ENCODE data around the gene PKN1. TPM values are rescaled to one million over a fixed set of nuclear protein-coding genes. Genes with fewer than 3 reads are reported as not detected.
A peak's percentile ranks its signal among the peaks of the same experiment; 100 is the strongest.

Gene PKN1
- total RNA-seq, 6 experiments from 2014 or later = 19.5 to 49.4 (median 34.1) TPM

DNA sequence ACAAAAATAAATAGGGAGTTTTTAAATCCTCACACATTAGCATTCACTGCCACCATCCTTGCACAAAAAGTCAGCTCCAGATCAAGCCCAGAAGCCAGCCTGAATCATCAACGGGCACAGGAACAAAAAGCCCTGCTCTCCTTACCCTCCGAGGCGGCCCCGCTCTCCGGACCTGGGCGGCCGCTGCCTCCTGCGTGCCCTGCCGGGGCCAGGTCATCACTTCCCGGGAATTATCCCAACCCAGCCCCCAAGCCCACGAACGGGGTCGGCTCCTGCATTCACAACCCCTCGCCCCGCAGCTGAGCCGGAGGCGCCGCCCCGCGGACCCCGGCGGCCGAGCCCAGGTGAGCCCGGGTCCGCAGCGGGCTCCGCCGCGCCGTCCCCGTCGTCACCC, 84.3 kb downstream of the PKN1 start:
- no peak for ATAC-seq
- peak overlapping the region; percentile 73 to 98 (median 86) for H3K4me3 ChIP-seq
- DNase-seq = no peak

GRCh38 chr19:14517840-14518505, 84.9 kb downstream of the PKN1 start, which contains the start of gene DNAJB1:
Gene DNAJB1, minus strand, starts transcription at chr19:14518397. Its CDS starts 48 bp downstream, at chr19:14518349.
- Histone ChIP-seq H3K4me3 (peak within 1 kb of the TSS; percentile 73 to 98 (median 86)), H3K4me1 (peaks cover 0 to 55% (median 20%) of the 10 kb centered on the region in 4 donors), H3K9me3 (no peaks in the 10 kb centered on the region), H3K36me3 (peaks cover 0 to 27% (median 15%) of the 10 kb centered on the region in 4 donors), H3K27ac (peak within 1 kb of the TSS; percentile 100), H3K27me3 (no peaks in the 10 kb centered on the region)
- DNase-seq = peak; percentile 91 to 92 (median 91)
- peak; percentile 59 to 80 (median 70) for ATAC-seq
- WGBS (ENCODE audit: insufficient coverage, low coverage, low lambda C conversion rate, missing lambda C conversion rate) = 0% methylated on average over 10 of the region's 82 CpGs
- TF ChIP-seq, protein P1, sequence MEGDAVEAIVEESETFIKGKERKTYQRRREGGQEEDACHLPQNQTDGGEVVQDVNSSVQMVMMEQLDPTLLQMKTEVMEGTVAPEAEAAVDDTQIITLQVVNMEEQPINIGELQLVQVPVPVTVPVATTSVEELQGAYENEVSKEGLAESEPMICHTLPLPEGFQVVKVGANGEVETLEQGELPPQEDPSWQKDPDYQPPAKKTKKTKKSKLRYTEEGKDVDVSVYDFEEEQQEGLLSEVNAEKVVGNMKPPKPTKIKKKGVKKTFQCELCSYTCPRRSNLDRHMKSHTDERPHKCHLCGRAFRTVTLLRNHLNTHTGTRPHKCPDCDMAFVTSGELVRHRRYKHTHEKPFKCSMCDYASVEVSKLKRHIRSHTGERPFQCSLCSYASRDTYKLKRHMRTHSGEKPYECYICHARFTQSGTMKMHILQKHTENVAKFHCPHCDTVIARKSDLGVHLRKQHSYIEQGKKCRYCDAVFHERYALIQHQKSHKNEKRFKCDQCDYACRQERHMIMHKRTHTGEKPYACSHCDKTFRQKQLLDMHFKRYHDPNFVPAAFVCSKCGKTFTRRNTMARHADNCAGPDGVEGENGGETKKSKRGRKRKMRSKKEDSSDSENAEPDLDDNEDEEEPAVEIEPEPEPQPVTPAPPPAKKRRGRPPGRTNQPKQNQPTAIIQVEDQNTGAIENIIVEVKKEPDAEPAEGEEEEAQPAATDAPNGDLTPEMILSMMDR (IDR thresholded peaks at IDR 0.05) = no peak
- peak; percentile 99 for TF ChIP-seq POLR2A (IDR thresholded peaks at IDR 0.05)
- intact Hi-C loops (cut with DNase I) = no loop called here

More for the DNA sequence above, 84.3 kb downstream of the PKN1 start:
- no peaks in the 10 kb centered on the region for H3K27me3 ChIP-seq
- intact Hi-C loops (cut with DNase I) = no loop called here
- H3K27ac ChIP-seq = peak overlapping the region; percentile 100
- 1% methylated on average over 19 of the region's 32 CpGs for WGBS (ENCODE audit: insufficient coverage, low coverage, low lambda C conversion rate, missing lambda C conversion rate)
- H3K9me3 ChIP-seq = no peaks in the 10 kb centered on the region
- H3K4me1 ChIP-seq = peaks cover 0 to 60% (median 22%) of the 10 kb centered on the region in 4 donors
- H3K36me3 ChIP-seq = peaks cover 0 to 27% (median 15%) of the 10 kb centered on the region in 4 donors
- TF ChIP-seq POLR2A (IDR thresholded peaks at IDR 0.05) = no peak
- TF ChIP-seq, protein P1 (IDR thresholded peaks at IDR 0.05) = no peak

- TF ChIP-seq, protein P1 (IDR thresholded peaks at IDR 0.05) = no peak
- TF ChIP-seq POLR2A (IDR thresholded peaks at IDR 0.05) = no peak
- Histone ChIP-seq H3K9me3 (no peaks in the 10 kb centered on the region), H3K4me3 (peak overlapping the region in 1 of 3 donors; percentile 39), H3K27me3 (no peaks in the 10 kb centered on the region), H3K36me3 (peaks cover 0 to 24% (median 14%) of the 10 kb centered on the region in 4 donors), H3K4me1 (peaks cover 0 to 41% (median 14%) of the 10 kb centered on the region in 4 donors), H3K27ac (peak overlapping the region; percentile 92 to 98 (median 96))
- no peak for ATAC-seq
- 88% methylated on average over 21 of the region's 22 CpGs for WGBS (ENCODE audit: insufficient coverage, low coverage, low lambda C conversion rate, missing lambda C conversion rate)
- intact Hi-C loops (cut with DNase I) = no loop called here
- DNase-seq = no peak
These were observed 86.2 kb downstream of the PKN1 start for GRCh38 chr19:14519245-14519859.

GRCh38 chr19:14519860-14520407, 86.8 kb downstream of the PKN1 start:
- 50% methylated on average over 2 of the region's 2 CpGs for WGBS (ENCODE audit: insufficient coverage, low coverage, low lambda C conversion rate, missing lambda C conversion rate)
- peak; percentile 71 to 79 (median 73) for DNase-seq

More at GRCh38 chr19:14519860-14520407, 86.8 kb downstream of the PKN1 start:
- ATAC-seq = peak in 1 of 4 donors; percentile 20
- peak overlapping the region; percentile 92 to 98 (median 96) for H3K27ac ChIP-seq
- intact Hi-C loops (cut with DNase I) = no loop called here
- no peak for TF ChIP-seq POLR2A (IDR thresholded peaks at IDR 0.05)
- TF ChIP-seq, protein P1 (IDR thresholded peaks at IDR 0.05) = no peak
- peaks cover 0 to 35% (median 11%) of the 10 kb centered on the region in 4 donors for H3K4me1 ChIP-seq
- no peak overlapping the region for H3K4me3 ChIP-seq
- no peaks in the 10 kb centered on the region for H3K9me3 ChIP-seq
- peaks cover 0 to 18% (median 11%) of the 10 kb centered on the region in 4 donors for H3K36me3 ChIP-seq
- H3K27me3 ChIP-seq = no peaks in the 10 kb centered on the region

Measured in right lobe of liver (tissue), 6 donors.